Neural cell (in vitro differentiated cells): ENCODE data around the gene SPATS2.

Source experiments
- CTCF ChIP-seq: fragments of 450-650 bp; IDR thresholded peaks from 2 replicates; pipeline ENCODE4 v1.5.1; 2014; ENCODE audit warnings: antibody characterized with exemption, mild to moderate bottlenecking, moderate library complexity; ENCODE audit not compliant: poor library complexity, severe bottlenecking
- EP300 ChIP-seq: fragments of 450-650 bp; conservative IDR thresholded peaks from 2 replicates; pipeline ENCODE4 v1.6.1; 2014; ENCODE audit warnings: antibody characterized with exemption, mild to moderate bottlenecking, moderate library complexity; ENCODE audit not compliant: poor library complexity, severe bottlenecking
- EZH2 ChIP-seq: fragments of 200-600, 300-800 bp; shearing (Covaris generic), sonication (generic); IDR thresholded peaks from 2 replicates; pipeline ENCODE4 v1.6.1; 2014; ENCODE audit warnings: antibody characterized with exemption, low read length, borderline replicate concordance, mild to moderate bottlenecking; ENCODE audit not compliant: insufficient read depth, poor library complexity, severe bottlenecking
- POLR2AphosphoS5 ChIP-seq: IDR thresholded peaks from 2 replicates; pipeline ENCODE4 v1.6.1; 2012

GRCh38 chr12:49334226-49334625 is 33.0 kb upstream of the SPATS2 start:
- TF ChIP-seq CTCF: no peak
- TF ChIP-seq POLR2AphosphoS5: no peak
- TF ChIP-seq EP300: no peak
- no peak for TF ChIP-seq EZH2
